ENCODE measurements around the gene MTOR. TPM values are rescaled to one million over a fixed set of nuclear protein-coding genes. Genes with fewer than 3 reads are reported as not detected.

MTOR gene
- total and polyA plus RNA-seq, 2 donors (not counting 1 experiment from before 2014, with no cell fraction given), result 30.7 to 50.7 TPM

DNA sequence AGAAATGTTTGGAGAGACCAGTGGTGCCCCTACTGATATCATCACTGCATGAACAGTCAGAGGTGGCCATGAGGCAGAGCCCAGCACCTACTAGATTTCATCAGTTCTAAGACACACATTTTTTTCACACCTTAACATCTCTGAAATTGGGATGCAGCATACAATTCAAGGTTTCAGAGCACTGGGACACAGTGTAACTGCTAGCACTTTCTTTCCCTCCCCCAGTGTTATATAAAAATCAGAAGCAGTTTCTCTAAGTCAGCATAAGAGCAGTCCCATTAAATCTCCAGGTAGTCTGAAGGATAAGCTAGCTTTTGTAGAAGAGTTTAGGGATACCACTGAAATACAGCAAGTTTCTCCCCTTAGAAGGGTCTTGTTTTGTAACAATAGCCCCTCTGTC lies 83.2 kb downstream of the MTOR start:
- DNase-seq, result no peak
- Histone ChIP-seq H2AFZ (ENCODE audit: insufficient read depth, low read depth, low read length, poor library complexity, severe bottlenecking) (no peak overlapping the region), H3K4me3 (ENCODE audit: control extremely low read depth in 1 of 5, extremely low read depth in 1 of 5, insufficient read depth in 1 of 5, low read depth in 2 of 5, low read length in 4 of 5) (no peak overlapping the region), H3K4me2 (replicated peaks; ENCODE audit: low read depth, low read length, poor library complexity, severe bottlenecking) (no peak overlapping the region), H3K79me2 (ENCODE audit: control insufficient read depth, insufficient read depth, low read length) (no peaks in the 10 kb centered on the region), H3K9me3 (ENCODE audit: control extremely low read depth in 1 of 3, control insufficient read depth in 2 of 3, insufficient read depth in 1 of 3, low read length in 2 of 3) (no peaks in the 10 kb centered on the region), H3K4me1 (ENCODE audit: control insufficient read depth in 2 of 2, insufficient read depth in 2 of 2, low read length in 2 of 2) (no peaks in the 10 kb centered on the region), H3K27ac (ENCODE audit: low read length in 2 of 2) (no peak overlapping the region), H4K20me1 (ENCODE audit: control insufficient read depth, insufficient read depth, low read length, poor library complexity, severe bottlenecking) (no peaks in the 10 kb centered on the region), H3K9ac (ENCODE audit: low read length) (no peak overlapping the region), H3K36me3 (replicated peaks in 1 of 2; ENCODE audit: control extremely low read depth in 1 of 2, control insufficient read depth in 1 of 2, extremely low read depth in 1 of 2, insufficient read depth in 2 of 2, low read length in 1 of 2) (peaks cover 3 to 40% of the 10 kb centered on the region in 2 experiments), H3K27me3 (replicated peaks in 1 of 4; ENCODE audit: control extremely low read depth in 1 of 4, control insufficient read depth in 3 of 4, insufficient read depth in 4 of 4, low read length in 3 of 4) (no peaks in the 10 kb centered on the region)
- ATAC-seq (ENCODE audit: low read depth), result no peak
- Mint-ChIP-seq H3K4me1 (no peaks in the 10 kb centered on the region), H3K9me3 (ENCODE audit: insufficient read depth) (no peaks in the 10 kb centered on the region), H3K4me3 (no peak overlapping the region), H3K27me3 (no peaks in the 10 kb centered on the region), H3K27ac (no peak overlapping the region)
- TF ChIP-seq EZH2 (IDR thresholded peaks at IDR 0.05; ENCODE audit: borderline replicate concordance, insufficient read depth, low read depth, low read length, poor library complexity, severe bottlenecking), result no peak
- TF ChIP-seq, protein P1, sequence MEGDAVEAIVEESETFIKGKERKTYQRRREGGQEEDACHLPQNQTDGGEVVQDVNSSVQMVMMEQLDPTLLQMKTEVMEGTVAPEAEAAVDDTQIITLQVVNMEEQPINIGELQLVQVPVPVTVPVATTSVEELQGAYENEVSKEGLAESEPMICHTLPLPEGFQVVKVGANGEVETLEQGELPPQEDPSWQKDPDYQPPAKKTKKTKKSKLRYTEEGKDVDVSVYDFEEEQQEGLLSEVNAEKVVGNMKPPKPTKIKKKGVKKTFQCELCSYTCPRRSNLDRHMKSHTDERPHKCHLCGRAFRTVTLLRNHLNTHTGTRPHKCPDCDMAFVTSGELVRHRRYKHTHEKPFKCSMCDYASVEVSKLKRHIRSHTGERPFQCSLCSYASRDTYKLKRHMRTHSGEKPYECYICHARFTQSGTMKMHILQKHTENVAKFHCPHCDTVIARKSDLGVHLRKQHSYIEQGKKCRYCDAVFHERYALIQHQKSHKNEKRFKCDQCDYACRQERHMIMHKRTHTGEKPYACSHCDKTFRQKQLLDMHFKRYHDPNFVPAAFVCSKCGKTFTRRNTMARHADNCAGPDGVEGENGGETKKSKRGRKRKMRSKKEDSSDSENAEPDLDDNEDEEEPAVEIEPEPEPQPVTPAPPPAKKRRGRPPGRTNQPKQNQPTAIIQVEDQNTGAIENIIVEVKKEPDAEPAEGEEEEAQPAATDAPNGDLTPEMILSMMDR (IDR thresholded peaks at IDR 0.05), result no peak
- ChIA-PET POLR2A (interaction anchor here (0.6 kb wide), 1 partner anchor 981 kb away, joined by 3 read pairs; no protein-coding TSS in a partner anchor), CTCF (no interaction called here)
- intact Hi-C loops (cut with micrococcal nuclease), result no loop called here

DNA sequence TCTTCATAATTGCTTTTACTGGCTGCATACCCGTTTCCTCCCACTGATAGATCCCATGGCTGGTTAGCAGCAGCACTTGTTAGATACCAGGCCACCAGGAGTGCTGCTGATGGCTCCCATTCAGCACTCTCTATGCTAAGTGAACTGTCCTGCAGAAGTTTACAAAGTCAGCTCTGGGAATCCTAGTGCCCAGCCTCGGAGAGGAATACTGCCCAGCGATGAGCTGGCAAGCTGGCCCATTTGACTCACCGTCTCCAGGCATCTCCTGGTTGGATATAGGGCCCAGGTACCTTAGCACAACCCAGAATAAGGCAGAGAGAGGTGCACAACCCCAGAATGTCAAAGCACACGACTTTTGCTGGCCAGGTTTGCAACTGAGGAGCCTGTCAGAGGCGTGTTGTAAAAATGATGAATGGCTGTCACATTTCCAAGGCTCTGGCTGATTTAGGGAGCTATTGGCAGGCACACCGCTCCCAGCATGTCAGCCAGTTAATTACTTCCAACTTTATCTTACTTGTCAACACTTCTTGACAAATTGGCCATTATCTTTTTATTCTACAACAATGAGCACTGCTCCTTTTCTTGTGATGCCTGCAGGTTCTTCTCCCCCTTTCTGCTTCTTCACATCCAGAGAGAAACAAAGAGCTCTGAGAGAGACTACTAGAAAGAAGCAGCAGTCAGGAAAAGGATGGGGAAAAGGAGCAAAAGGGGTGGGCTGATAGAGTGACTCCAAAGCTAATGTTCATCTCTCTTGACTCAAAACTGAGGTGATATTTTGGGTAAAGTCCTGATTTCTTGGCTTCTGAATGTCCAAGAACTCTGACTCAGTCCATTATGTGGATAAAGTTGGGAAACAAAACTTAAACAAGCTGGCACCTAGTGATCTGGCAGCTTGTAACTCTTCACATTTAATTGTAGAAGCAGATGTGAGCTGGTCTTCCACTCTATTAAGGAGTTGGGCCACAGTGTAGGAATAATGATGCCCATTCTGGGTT lies 84.0 kb downstream of the MTOR start:
- Histone ChIP-seq H3K27me3 (replicated peaks in 1 of 4; ENCODE audit: control extremely low read depth in 1 of 4, control insufficient read depth in 3 of 4, insufficient read depth in 4 of 4, low read length in 3 of 4) (no peaks in the 10 kb centered on the region), H3K4me3 (ENCODE audit: control extremely low read depth in 1 of 5, extremely low read depth in 1 of 5, insufficient read depth in 1 of 5, low read depth in 2 of 5, low read length in 4 of 5) (no peak overlapping the region), H3K36me3 (replicated peaks in 1 of 2; ENCODE audit: control extremely low read depth in 1 of 2, control insufficient read depth in 1 of 2, extremely low read depth in 1 of 2, insufficient read depth in 2 of 2, low read length in 1 of 2) (peaks cover 3 to 34% of the 10 kb centered on the region in 2 experiments), H3K79me2 (ENCODE audit: control insufficient read depth, insufficient read depth, low read length) (no peaks in the 10 kb centered on the region), H3K4me1 (ENCODE audit: control insufficient read depth in 2 of 2, insufficient read depth in 2 of 2, low read length in 2 of 2) (no peaks in the 10 kb centered on the region), H3K27ac (ENCODE audit: low read length in 2 of 2) (no peak overlapping the region), H3K9ac (ENCODE audit: low read length) (no peak overlapping the region), H4K20me1 (ENCODE audit: control insufficient read depth, insufficient read depth, low read length, poor library complexity, severe bottlenecking) (no peaks in the 10 kb centered on the region), H3K9me3 (ENCODE audit: control extremely low read depth in 1 of 3, control insufficient read depth in 2 of 3, insufficient read depth in 1 of 3, low read length in 2 of 3) (no peaks in the 10 kb centered on the region), H3K4me2 (replicated peaks; ENCODE audit: low read depth, low read length, poor library complexity, severe bottlenecking) (no peak overlapping the region), H2AFZ (ENCODE audit: insufficient read depth, low read depth, low read length, poor library complexity, severe bottlenecking) (no peak overlapping the region)
- no peaks in the 10 kb centered on the region for H3K4me1 Mint-ChIP-seq
- H3K4me3 Mint-ChIP-seq, result no peak overlapping the region
- no peak overlapping the region for H3K27ac Mint-ChIP-seq
- DNase-seq (no peak), ATAC-seq (ENCODE audit: low read depth) (no peak)
- no peaks in the 10 kb centered on the region for H3K27me3 Mint-ChIP-seq
- WGBS (ENCODE audit: insufficient coverage), result 93% methylated on average over 6 of the region's 7 CpGs
- ChIA-PET POLR2A (no interaction called here), CTCF (no interaction called here)
- H3K9me3 Mint-ChIP-seq (ENCODE audit: insufficient read depth), result no peaks in the 10 kb centered on the region
- TF ChIP-seq, protein P1 (IDR thresholded peaks at IDR 0.05), result no peak
- no peak for TF ChIP-seq EZH2 (IDR thresholded peaks at IDR 0.05; ENCODE audit: borderline replicate concordance, insufficient read depth, low read depth, low read length, poor library complexity, severe bottlenecking)
- intact Hi-C loops (cut with micrococcal nuclease), result no loop called here
